Uterus (tissue), 4 donors: Measurements from ENCODE around the gene GPR34. TPM values are rescaled to one million over a fixed set of nuclear protein-coding genes. Genes with fewer than 3 reads are reported as not detected.

ENCODE experiments used
- DNase-seq, 2 donors: peaks; one replicate each; pipeline ENCODE4 v3.0.0-alpha.2; 2019 to 2020
- H3K27ac ChIP-seq, 2 donors: fragments of 200-600 bp; sonication (generic); 1 replicate in 1 of 2; 2 replicates in 1 of 2; pipeline ENCODE4 v1.5.1; 2016 to 2018
- H3K27me3 ChIP-seq, 2 donors: fragments of 200-600 bp; sonication (generic); one replicate each; pipeline ENCODE4 v1.5.1; 2018 to 2019; ENCODE audit warnings: control low read depth in 1 of 2
- H3K36me3 ChIP-seq, 2 donors: fragments of 200-600 bp; sonication (generic); one replicate each; pipeline ENCODE4 v1.5.1; 2019; ENCODE audit warnings: control low read depth in 1 of 2
- H3K4me1 ChIP-seq, 2 donors: fragments of 200-600 bp; sonication (generic); one replicate each; pipeline ENCODE4 v1.5.1; 2018 to 2019; ENCODE audit warnings: control low read depth in 1 of 2
- H3K4me3 ChIP-seq, 2 donors: fragments of 200-600 bp; sonication (generic); 1 replicate in 1 of 2; 2 replicates in 1 of 2; pipeline ENCODE4 v1.5.1; 2018 to 2019; ENCODE audit warnings: mild to moderate bottlenecking in 1 of 2
- H3K9me3 ChIP-seq, 2 donors: fragments of 200-600 bp; sonication (generic); one replicate each; pipeline ENCODE4 v1.5.1; 2019; ENCODE audit warnings: control low read depth in 1 of 2
- CTCF ChIP-seq, 4 experiments: fragments of 200-600 bp in 2 of 4; fragments of 450-650 bp in 2 of 4; sonication (generic) in 2 of 4; IDR thresholded peaks; one replicate each; pipeline ENCODE4 v1.5.1; 2016 to 2019; ENCODE audit warnings: antibody characterized with exemption in 4 of 4, mild to moderate bottlenecking in 2 of 4, moderate library complexity in 1 of 4
- POLR2A ChIP-seq, 2 donors: fragments of 450-650 bp; IDR thresholded peaks; one replicate each; pipeline ENCODE4 v1.6.1; 2016; ENCODE audit warnings: antibody characterized with exemption in 2 of 2, mild to moderate bottlenecking in 1 of 2, moderate library complexity in 1 of 2
- intact Hi-C: fragments of 100-400 bp; cut with DNase I; formaldehyde crosslinking; loops from one replicate; pipeline ENCODE4 v1.15.1; 2023; ENCODE audit warnings: low total_unique reads
- total RNA-seq, 4 donors: library from RNA; depleted of rRNA in 3 of 4; stranded (reverse); fragments of >200 nt in 3 of 4; gene quantifications; one replicate each; pipeline versions ENCODE4 v1.1.0 to v1.2.4, GENCODE V29; 2014 to 2023
- donor health status: DM: yes; HTN: yes; CAD: no.

GPR34 gene
- total RNA-seq, 4 donors from 2014 or later = 0.26 to 12.0 (median 8.3) TPM

GRCh38 chrX:41705042-41705441 lies 16.3 kb downstream of the GPR34 start:
- no peaks in the 10 kb centered on the region for H3K4me1 ChIP-seq
- TF ChIP-seq POLR2A (IDR thresholded peaks at IDR 0.05) (no peak), CTCF (IDR thresholded peaks at IDR 0.05) (no peak)
- DNase-seq = no peak
- H3K27ac ChIP-seq = no peak overlapping the region
- no peaks in the 10 kb centered on the region for H3K27me3 ChIP-seq
- H3K9me3 ChIP-seq = no peaks in the 10 kb centered on the region
- H3K4me3 ChIP-seq = no peak overlapping the region
- no peaks in the 10 kb centered on the region for H3K36me3 ChIP-seq
- intact Hi-C loops = no loop called here

- H3K36me3 ChIP-seq = no peaks in the 10 kb centered on the region
- no peak for DNase-seq
- intact Hi-C loops = no loop called here
- no peaks in the 10 kb centered on the region for H3K27me3 ChIP-seq
- TF ChIP-seq POLR2A (IDR thresholded peaks at IDR 0.05) = no peak
- no peak for TF ChIP-seq CTCF (IDR thresholded peaks at IDR 0.05)
- H3K9me3 ChIP-seq = no peaks in the 10 kb centered on the region
- no peaks in the 10 kb centered on the region for H3K4me1 ChIP-seq
- no peak overlapping the region for H3K27ac ChIP-seq
- H3K4me3 ChIP-seq = no peak overlapping the region
Measured at GRCh38 chrX:41705680-41706374, 17.1 kb downstream of the GPR34 start.

GRCh38 chrX:41707218-41707617 lies 18.4 kb downstream of the GPR34 start:
- intact Hi-C loops = no loop called here

GRCh38 chrX:41708486-41708885 lies 19.7 kb downstream of the GPR34 start:
- intact Hi-C loops = no loop called here

More at GRCh38 chrX:41707218-41707617, 18.4 kb downstream of the GPR34 start:
- no peak for DNase-seq
- no peak overlapping the region for H3K27ac ChIP-seq
- TF ChIP-seq POLR2A (IDR thresholded peaks at IDR 0.05) (no peak), CTCF (IDR thresholded peaks at IDR 0.05) (no peak)
- H3K27me3 ChIP-seq = no peaks in the 10 kb centered on the region
- H3K4me1 ChIP-seq = no peaks in the 10 kb centered on the region
- H3K36me3 ChIP-seq = no peaks in the 10 kb centered on the region
- H3K4me3 ChIP-seq = no peak overlapping the region
- H3K9me3 ChIP-seq = no peaks in the 10 kb centered on the region

More at GRCh38 chrX:41708486-41708885, 19.7 kb downstream of the GPR34 start:
- Histone ChIP-seq H3K4me3 (no peak overlapping the region), H3K4me1 (no peaks in the 10 kb centered on the region), H3K27ac (no peak overlapping the region), H3K27me3 (no peaks in the 10 kb centered on the region), H3K9me3 (no peaks in the 10 kb centered on the region), H3K36me3 (no peaks in the 10 kb centered on the region)
- TF ChIP-seq CTCF (IDR thresholded peaks at IDR 0.05) (no peak), POLR2A (IDR thresholded peaks at IDR 0.05) (no peak)
- DNase-seq = no peak
